ENCODE results near the gene HDAC8.

Gene HDAC8

DNA sequence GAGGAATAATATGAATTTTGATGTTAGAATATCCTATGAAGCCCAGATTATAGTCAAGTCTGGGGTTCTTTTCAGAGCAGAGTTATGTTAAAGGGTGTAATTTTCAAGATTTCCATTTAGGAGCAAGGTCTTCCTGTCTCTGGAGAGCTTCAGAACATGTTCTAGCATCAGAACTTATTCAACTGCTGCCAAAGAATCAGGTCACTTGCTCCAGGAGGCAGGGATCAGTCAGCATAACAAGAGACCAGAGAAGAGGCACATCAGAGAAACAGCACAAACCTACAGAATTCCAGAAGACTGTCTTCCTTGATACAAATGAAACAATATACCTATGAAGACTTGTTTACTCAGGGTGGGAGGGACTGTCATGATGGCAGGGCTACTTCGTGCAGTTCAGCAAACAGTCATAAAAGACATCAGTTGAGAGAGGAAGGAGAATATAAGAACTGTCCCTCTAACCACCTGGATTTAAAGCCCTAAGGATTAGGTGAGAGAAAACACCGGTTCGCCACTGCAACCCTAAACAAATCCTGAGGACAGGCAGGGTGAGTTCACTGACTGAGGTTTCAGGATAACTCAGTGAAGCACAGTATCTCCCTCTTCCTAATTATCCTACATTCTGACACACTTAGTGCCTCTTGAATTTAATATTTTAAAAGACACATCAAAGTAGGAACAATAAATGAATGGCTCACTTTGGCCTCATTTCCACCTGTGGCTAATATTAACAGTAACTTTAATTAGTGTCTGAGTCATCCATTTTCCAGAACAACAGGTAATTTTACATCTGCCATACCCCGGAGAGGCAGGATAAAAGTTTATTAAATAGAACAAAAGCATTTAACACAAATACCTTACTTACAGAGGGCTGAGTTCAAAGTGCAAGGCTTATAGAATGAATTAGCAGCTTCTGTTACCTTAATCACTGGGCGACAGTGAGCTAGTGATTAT is 93.0 kb downstream of the HDAC8 start:
- TF ChIP-seq, protein P1, sequence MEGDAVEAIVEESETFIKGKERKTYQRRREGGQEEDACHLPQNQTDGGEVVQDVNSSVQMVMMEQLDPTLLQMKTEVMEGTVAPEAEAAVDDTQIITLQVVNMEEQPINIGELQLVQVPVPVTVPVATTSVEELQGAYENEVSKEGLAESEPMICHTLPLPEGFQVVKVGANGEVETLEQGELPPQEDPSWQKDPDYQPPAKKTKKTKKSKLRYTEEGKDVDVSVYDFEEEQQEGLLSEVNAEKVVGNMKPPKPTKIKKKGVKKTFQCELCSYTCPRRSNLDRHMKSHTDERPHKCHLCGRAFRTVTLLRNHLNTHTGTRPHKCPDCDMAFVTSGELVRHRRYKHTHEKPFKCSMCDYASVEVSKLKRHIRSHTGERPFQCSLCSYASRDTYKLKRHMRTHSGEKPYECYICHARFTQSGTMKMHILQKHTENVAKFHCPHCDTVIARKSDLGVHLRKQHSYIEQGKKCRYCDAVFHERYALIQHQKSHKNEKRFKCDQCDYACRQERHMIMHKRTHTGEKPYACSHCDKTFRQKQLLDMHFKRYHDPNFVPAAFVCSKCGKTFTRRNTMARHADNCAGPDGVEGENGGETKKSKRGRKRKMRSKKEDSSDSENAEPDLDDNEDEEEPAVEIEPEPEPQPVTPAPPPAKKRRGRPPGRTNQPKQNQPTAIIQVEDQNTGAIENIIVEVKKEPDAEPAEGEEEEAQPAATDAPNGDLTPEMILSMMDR (IDR thresholded peaks at IDR 0.05; ENCODE audit: control insufficient read depth, insufficient read depth, low read depth, low read length, missing control alignments) = no peak
- no peak for DNase-seq (ENCODE audit: low read depth)
- no peak overlapping the region for H3K4me3 ChIP-seq (ENCODE audit: control insufficient read depth, low read depth, low read length)

GRCh38 chrX:72478853-72479252 is 93.8 kb downstream of the HDAC8 start:
- no peak overlapping the region for H3K4me3 ChIP-seq (ENCODE audit: control insufficient read depth, low read depth, low read length)
- no peak for DNase-seq (ENCODE audit: low read depth)
- TF ChIP-seq, protein P1 (IDR thresholded peaks at IDR 0.05; ENCODE audit: control insufficient read depth, insufficient read depth, low read depth, low read length, missing control alignments) = no peak

- no peak overlapping the region for H3K4me3 ChIP-seq (ENCODE audit: control insufficient read depth, low read depth, low read length)
Observed at GRCh38 chrX:72478351-72478750, 94.3 kb downstream of the HDAC8 start.

GRCh38 chrX:72477781-72478181 is 94.9 kb downstream of the HDAC8 start:
- no peak for DNase-seq (ENCODE audit: low read depth)
- TF ChIP-seq, protein P1 (IDR thresholded peaks at IDR 0.05; ENCODE audit: control insufficient read depth, insufficient read depth, low read depth, low read length, missing control alignments) = no peak
- H3K4me3 ChIP-seq (ENCODE audit: control insufficient read depth, low read depth, low read length) = no peak overlapping the region

More at GRCh38 chrX:72478351-72478750, 94.3 kb downstream of the HDAC8 start:
- TF ChIP-seq, protein P1 (IDR thresholded peaks at IDR 0.05; ENCODE audit: control insufficient read depth, insufficient read depth, low read depth, low read length, missing control alignments) = no peak
- no peak for DNase-seq (ENCODE audit: low read depth)

DNA sequence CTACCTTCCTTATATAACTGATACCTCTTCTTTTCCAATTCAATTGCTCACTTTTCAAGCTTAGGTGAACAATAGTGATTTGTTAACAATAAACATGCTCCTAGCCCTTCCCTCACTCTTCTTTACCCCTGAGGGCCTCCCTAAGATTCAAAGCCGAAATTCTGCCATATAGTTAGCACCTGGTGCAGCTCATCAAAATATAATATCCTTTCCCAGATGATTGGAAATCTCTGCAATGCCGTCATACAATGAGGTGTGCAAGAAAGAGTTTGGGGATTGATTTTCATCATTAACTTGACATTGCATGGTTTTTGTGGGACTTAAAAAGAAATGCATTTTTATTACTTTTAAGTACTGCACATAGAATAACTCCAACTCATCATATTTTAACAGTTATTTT is 95.3 kb downstream of the HDAC8 start:
- H3K4me3 ChIP-seq (ENCODE audit: control insufficient read depth, low read depth, low read length) = no peak overlapping the region
- TF ChIP-seq, protein P1 (IDR thresholded peaks at IDR 0.05; ENCODE audit: control insufficient read depth, insufficient read depth, low read depth, low read length, missing control alignments) = no peak
- DNase-seq (ENCODE audit: low read depth) = no peak

DNA sequence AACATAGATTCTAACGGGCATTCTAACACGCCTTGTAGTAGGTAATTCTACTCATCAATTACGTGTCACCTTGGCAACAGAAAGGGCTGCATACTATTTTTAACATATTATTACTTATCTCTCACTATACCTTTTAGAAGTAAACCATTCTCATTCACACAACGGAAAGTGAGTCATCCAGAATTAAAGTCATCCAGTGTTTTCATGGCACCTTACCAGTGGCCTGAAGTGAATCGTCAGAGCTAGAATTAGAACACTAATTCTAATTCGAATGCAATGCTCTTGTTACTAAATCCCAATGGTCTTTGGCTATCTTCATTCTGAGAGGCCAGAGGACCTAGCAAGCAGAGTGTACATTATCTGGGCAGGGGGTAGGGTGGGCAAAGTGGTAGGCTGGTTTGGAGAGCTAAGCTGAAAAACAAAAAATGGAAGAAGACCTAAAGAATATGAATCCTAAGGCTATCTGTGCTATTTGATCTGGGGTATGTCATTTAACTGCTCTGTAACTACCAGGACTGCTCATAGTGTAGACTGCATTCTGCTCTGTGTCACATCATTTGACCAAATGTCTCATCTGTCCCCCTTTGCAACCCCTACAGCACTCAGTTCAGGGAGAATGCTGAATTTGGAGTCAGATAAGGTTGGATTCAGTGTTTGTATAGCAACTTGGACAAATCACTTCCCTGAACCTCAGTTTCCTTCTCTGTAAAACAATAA is 96.5 kb downstream of the HDAC8 start:
- TF ChIP-seq, protein P1 (IDR thresholded peaks at IDR 0.05; ENCODE audit: control insufficient read depth, insufficient read depth, low read depth, low read length, missing control alignments) = no peak
- no peak overlapping the region for H3K4me3 ChIP-seq (ENCODE audit: control insufficient read depth, low read depth, low read length)
- no peak for DNase-seq (ENCODE audit: low read depth)

All from AG09309 (cell line).